Transverse colon (tissue), 4 donors: Measurements from ENCODE around the gene CRABP1. TPM values are rescaled to one million over a fixed set of nuclear protein-coding genes. Genes with fewer than 3 reads are reported as not detected.

Experiments used
- DNase-seq: peaks from one replicate; pipeline ENCODE4 v3.0.0-alpha.2; 2019
- H3K27ac ChIP-seq, 4 donors: fragments of 200-600 bp; sonication (generic); 2 replicates each; pipeline ENCODE4 v1.5.1; 2016 to 2018; ENCODE audit warnings: inconsistent platforms in 4 of 4
- H3K27me3 ChIP-seq: fragments of 200-600 bp; sonication (generic); 2 replicates; pipeline ENCODE4 v1.5.1; 2017; ENCODE audit warnings: inconsistent platforms
- H3K36me3 ChIP-seq, 4 donors: fragments of 200-600 bp; sonication (generic); 2 replicates each; pipeline ENCODE4 v1.5.1; 2017 to 2019; ENCODE audit warnings: inconsistent platforms in 4 of 4
- H3K4me1 ChIP-seq, 4 donors: fragments of 200-600 bp; sonication (generic); 2 replicates each; pipeline ENCODE4 v1.5.1; 2017 to 2020; ENCODE audit warnings: inconsistent platforms in 4 of 4
- H3K4me3 ChIP-seq, 4 donors: fragments of 200-600 bp; sonication (generic); 1 replicate in 1 of 4; 2 replicates in 3 of 4; pipeline versions ENCODE4 v1.5.1 to v1.6.1; 2017 to 2019; ENCODE audit warnings: inconsistent platforms in 4 of 4
- H3K9me3 ChIP-seq, 2 donors: fragments of 200-600 bp; sonication (generic); 2 replicates each; pipeline ENCODE4 v1.5.1; 2017 to 2019; ENCODE audit warnings: inconsistent platforms in 2 of 2
- CTCF ChIP-seq, 5 experiments: fragments of 200-600 bp in 3 of 5; fragments of 450-650 bp in 2 of 5; sonication (generic) in 3 of 5; IDR thresholded peaks; 1 replicate in 2 of 5; 2 replicates in 3 of 5; pipeline ENCODE4 v1.5.1; 2016 to 2017; ENCODE audit warnings: antibody characterized with exemption in 5 of 5, inconsistent platforms in 3 of 5, mild to moderate bottlenecking in 2 of 5, moderate library complexity in 1 of 5
- EP300 ChIP-seq: sonication (generic); formaldehyde crosslinking; IDR thresholded peaks from one replicate; pipeline ENCODE4 v1.6.1; 2017; ENCODE audit warnings: antibody characterized with exemption, low read depth
- POLR2A ChIP-seq: fragments of 450-650 bp; IDR thresholded peaks from one replicate; pipeline ENCODE4 v1.6.1; 2016; ENCODE audit warnings: antibody characterized with exemption, mild to moderate bottlenecking, moderate library complexity
- POLR2AphosphoS5 ChIP-seq, 3 donors: sonication (generic); formaldehyde crosslinking; IDR thresholded peaks; one replicate each; pipeline ENCODE4 v1.6.1; 2016; ENCODE audit warnings: antibody characterized with exemption in 3 of 3
- WGBS, 2 donors: methylation state at CpG; one replicate each; pipeline ENCODE4 v1.1.5; 2018; ENCODE audit warnings: low coverage in 1 of 2; 5-methylcytosine and 5-hydroxymethylcytosine counted together
- in situ Hi-C, 4 donors: fragments of 200-750 bp; cut with MboI; loops; one replicate each; pipeline versions ENCODE4 v1.15.0 to v1.15.1; 2017; ENCODE audit warnings: low sequenced_read_pairs in 3 of 4, low pct_ligation_motif_present in 1 of 4, low pct_unique_long_range_greater_than_20kb in 1 of 4
- intact Hi-C: fragments of 100-400 bp; cut with DNase I; formaldehyde crosslinking; loops from one replicate; pipeline ENCODE4 v1.15.1; 2023; ENCODE audit warnings: low total_unique reads
- total RNA-seq, 4 donors: library from RNA; depleted of rRNA; stranded (reverse); fragments of >200 nt; gene quantifications; one replicate each; pipeline ENCODE4 v1.1.0, GENCODE V29; 2016

Gene CRABP1
- total RNA-seq, 4 donors from 2014 or later, result 1.9 to 2.7 TPM; not detected in 2

- intact Hi-C loops (no loop called here), in situ Hi-C loops (no loop called here)
- DNase-seq, result no peak
- Histone ChIP-seq H3K4me3 (no peak overlapping the region), H3K9me3 (no peaks in the 10 kb centered on the region), H3K4me1 (peaks cover 0 to 18% (median 8%) of the 10 kb centered on the region in 4 donors), H3K27me3 (peaks cover 64% of the 10 kb centered on the region), H3K36me3 (no peaks in the 10 kb centered on the region), H3K27ac (no peak overlapping the region)
- WGBS, 2 donors, result 73 to 78% methylated on average over 3 to 7 of the region's 7 CpGs
- TF ChIP-seq EP300 (no peak), POLR2AphosphoS5 (IDR thresholded peaks at IDR 0.05) (no peak), POLR2A (no peak), CTCF (IDR thresholded peaks at IDR 0.05) (no peak)
Measured at GRCh38 chr15:78338781-78339180, 1.4 kb upstream of the CRABP1 start.

GRCh38 chr15:78339559-78339958 is 594 bp upstream of the CRABP1 start:
- H3K36me3 ChIP-seq, result no peaks in the 10 kb centered on the region
- no peak overlapping the region for H3K27ac ChIP-seq
- no peak overlapping the region for H3K4me3 ChIP-seq
- peaks cover 0 to 18% (median 8%) of the 10 kb centered on the region in 4 donors for H3K4me1 ChIP-seq
- DNase-seq, result no peak
- 55% methylated on average over 17 of the region's 17 CpGs; no CpG with 5 or more reads in 1 of the 2 donors for WGBS, 2 donors
- peaks cover 70% of the 10 kb centered on the region for H3K27me3 ChIP-seq
- H3K9me3 ChIP-seq, result no peaks in the 10 kb centered on the region
- in situ Hi-C loops, result no loop called here
- no peak for TF ChIP-seq POLR2A
- no peak for TF ChIP-seq CTCF (IDR thresholded peaks at IDR 0.05)
- no peak for TF ChIP-seq POLR2AphosphoS5 (IDR thresholded peaks at IDR 0.05)
- TF ChIP-seq EP300, result no peak
- intact Hi-C loops, result no loop called here

- in situ Hi-C loops, result no loop called here
- no peaks in the 10 kb centered on the region for H3K36me3 ChIP-seq
- no peaks in the 10 kb centered on the region for H3K9me3 ChIP-seq
- no peak for DNase-seq
- WGBS, 2 donors, result 11 to 14% methylated on average over 11 to 51 of the region's 53 CpGs
- H3K4me1 ChIP-seq, result peaks cover 0 to 18% (median 8%) of the 10 kb centered on the region in 4 donors
- H3K27me3 ChIP-seq, result peaks cover 78% of the 10 kb centered on the region
- TF ChIP-seq EP300, result no peak
- TF ChIP-seq POLR2AphosphoS5 (IDR thresholded peaks at IDR 0.05), result no peak
- TF ChIP-seq CTCF (IDR thresholded peaks at IDR 0.05), result no peak
- no peak for TF ChIP-seq POLR2A
- intact Hi-C loops, result no loop called here
- H3K4me3 ChIP-seq, result peak overlapping the region in 1 of 4 donors; percentile 4
- no peak overlapping the region for H3K27ac ChIP-seq
Measured at GRCh38 chr15:78341057-78341987, 1.2 kb downstream of the CRABP1 start.

GRCh38 chr15:78342021-78342420 is 1.9 kb downstream of the CRABP1 start:
- TF ChIP-seq POLR2AphosphoS5 (IDR thresholded peaks at IDR 0.05), result no peak
- TF ChIP-seq EP300, result no peak
- TF ChIP-seq CTCF (IDR thresholded peaks at IDR 0.05), result no peak
- no peak for TF ChIP-seq POLR2A
- DNase-seq, result no peak
- in situ Hi-C loops, result no loop called here
- no peak overlapping the region for H3K4me3 ChIP-seq
- WGBS, 2 donors, result 64 to 67% methylated on average over 5 of the region's 5 CpGs
- H3K27me3 ChIP-seq, result peaks cover 78% of the 10 kb centered on the region
- H3K4me1 ChIP-seq, result peaks cover 0 to 18% (median 8%) of the 10 kb centered on the region in 4 donors
- intact Hi-C loops, result no loop called here
- no peaks in the 10 kb centered on the region for H3K36me3 ChIP-seq
- no peak overlapping the region for H3K27ac ChIP-seq
- H3K9me3 ChIP-seq, result no peaks in the 10 kb centered on the region
